ENCODE measurements around the gene PRR14.

DNA sequence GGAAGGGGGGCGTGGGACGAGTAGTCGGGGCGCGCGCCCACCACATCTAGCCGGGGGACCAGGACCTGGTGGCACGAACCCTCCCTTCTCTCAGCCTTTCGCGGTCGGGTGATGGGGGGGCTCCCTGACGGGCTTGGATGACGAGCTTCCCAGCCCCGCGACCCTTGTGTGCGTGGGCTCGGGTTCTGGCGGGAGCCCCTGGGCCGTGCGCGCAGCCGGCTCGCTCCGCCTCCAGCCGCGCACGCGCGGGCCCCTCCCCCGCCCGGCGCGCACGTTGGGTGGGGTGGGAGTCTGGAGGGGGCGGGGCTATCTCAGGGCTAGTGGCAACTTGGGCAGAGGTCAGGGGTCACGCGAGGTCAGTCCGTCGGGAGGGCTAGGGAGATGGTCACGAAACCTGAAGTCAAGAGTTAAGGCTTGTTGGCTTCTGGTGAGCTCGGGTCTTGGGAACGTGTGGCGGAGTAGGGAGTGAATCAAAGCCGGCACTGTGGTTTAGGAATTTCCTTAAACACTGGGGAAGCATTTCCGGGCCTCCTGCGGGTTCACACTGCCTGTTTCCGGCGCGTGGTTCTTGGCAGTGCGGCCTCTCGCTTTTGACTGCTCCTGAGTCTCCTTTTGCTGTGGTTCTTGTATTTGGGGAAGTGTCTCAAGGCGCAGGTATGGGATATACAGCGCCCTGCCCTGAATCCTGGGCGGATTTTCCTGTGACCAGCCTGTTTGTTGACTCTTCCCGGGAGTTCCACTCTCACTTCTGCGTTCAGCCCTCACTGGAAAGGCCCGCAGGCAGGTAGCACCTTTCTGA is 48.3 kb downstream of the PRR14 start, which contains the start of gene SRCAP:
- TF ChIP-seq, protein P1, sequence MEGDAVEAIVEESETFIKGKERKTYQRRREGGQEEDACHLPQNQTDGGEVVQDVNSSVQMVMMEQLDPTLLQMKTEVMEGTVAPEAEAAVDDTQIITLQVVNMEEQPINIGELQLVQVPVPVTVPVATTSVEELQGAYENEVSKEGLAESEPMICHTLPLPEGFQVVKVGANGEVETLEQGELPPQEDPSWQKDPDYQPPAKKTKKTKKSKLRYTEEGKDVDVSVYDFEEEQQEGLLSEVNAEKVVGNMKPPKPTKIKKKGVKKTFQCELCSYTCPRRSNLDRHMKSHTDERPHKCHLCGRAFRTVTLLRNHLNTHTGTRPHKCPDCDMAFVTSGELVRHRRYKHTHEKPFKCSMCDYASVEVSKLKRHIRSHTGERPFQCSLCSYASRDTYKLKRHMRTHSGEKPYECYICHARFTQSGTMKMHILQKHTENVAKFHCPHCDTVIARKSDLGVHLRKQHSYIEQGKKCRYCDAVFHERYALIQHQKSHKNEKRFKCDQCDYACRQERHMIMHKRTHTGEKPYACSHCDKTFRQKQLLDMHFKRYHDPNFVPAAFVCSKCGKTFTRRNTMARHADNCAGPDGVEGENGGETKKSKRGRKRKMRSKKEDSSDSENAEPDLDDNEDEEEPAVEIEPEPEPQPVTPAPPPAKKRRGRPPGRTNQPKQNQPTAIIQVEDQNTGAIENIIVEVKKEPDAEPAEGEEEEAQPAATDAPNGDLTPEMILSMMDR (IDR thresholded peaks at IDR 0.05), result no peak
- TF ChIP-seq POLR2A (IDR thresholded peaks at IDR 0.05) (no peak), POLR2AphosphoS5 (IDR thresholded peaks at IDR 0.05) (no peak), EP300 (IDR thresholded peaks at IDR 0.05; ENCODE audit: low read depth) (no peak)
